KMS-11 (cell line): Measurements from ENCODE around the gene GNG3.
"Not testable (repeated sequence)": the region's sequence is repeated elsewhere in the genome, so short reads cannot be mapped to it uniquely, and the experiment has no call there.

Source experiments
- H2AFZ ChIP-seq: fragments of 200-600 bp; sonication (generic); 2 replicates; pipeline ENCODE4 v1.6.1; 2016; ENCODE audit warnings: antibody characterized with exemption, mixed run types, low read depth
- H3K27ac ChIP-seq: fragments of 200-600 bp; sonication (generic); 2 replicates; pipeline ENCODE4 v1.6.1; 2016; ENCODE audit warnings: mild to moderate bottlenecking, mixed run types
- H3K27me3 ChIP-seq: fragments of 200-600 bp; sonication (generic); 2 replicates; pipeline ENCODE4 v1.6.1; 2017; ENCODE audit warnings: mild to moderate bottlenecking, low read depth, mixed run types, moderate library complexity; ENCODE audit not compliant: insufficient read depth
- H3K36me3 ChIP-seq: fragments of 200-600 bp; sonication (generic); 2 replicates; pipeline ENCODE4 v1.6.1; 2017; ENCODE audit warnings: mild to moderate bottlenecking, mixed run types; ENCODE audit not compliant: insufficient read depth
- H3K4me1 ChIP-seq: fragments of 200-600 bp; sonication (generic); 2 replicates; pipeline ENCODE4 v1.6.1; 2016; ENCODE audit warnings: mild to moderate bottlenecking, low read depth, mixed run types; ENCODE audit not compliant: poor library complexity, severe bottlenecking
- H3K4me2 ChIP-seq: fragments of 200-600 bp; sonication (generic); 2 replicates; pipeline ENCODE4 v1.7.0; 2016; ENCODE audit warnings: mild to moderate bottlenecking, mixed run types
- H3K4me3 ChIP-seq: fragments of 200-600 bp; sonication (generic); IDR thresholded peaks from 2 replicates; pipeline ENCODE4 v1.6.1; 2017; ENCODE audit warnings: low read depth, low read length, mixed read lengths; ENCODE audit not compliant: insufficient read depth
- H3K79me2 ChIP-seq: fragments of 200-600 bp; sonication (generic); 2 replicates; pipeline ENCODE4 v1.6.1; 2016; ENCODE audit warnings: low read depth, mixed run types; ENCODE audit not compliant: insufficient read depth
- H3K9ac ChIP-seq: fragments of 200-600 bp; sonication (generic); 2 replicates; pipeline ENCODE4 v1.6.1; 2016; ENCODE audit warnings: mild to moderate bottlenecking, mixed run types
- H4K20me1 ChIP-seq: fragments of 200-600 bp; sonication (generic); 2 replicates; pipeline ENCODE4 v1.6.1; 2016; ENCODE audit warnings: mild to moderate bottlenecking, mixed run types; ENCODE audit not compliant: insufficient read depth
- TF ChIP-seq, protein P1 (sequence below): fragments of 200-600 bp; sonication (generic); conservative IDR thresholded peaks from 2 replicates; pipeline ENCODE4 v1.6.1; 2017; ENCODE audit warnings: low read depth, mild to moderate bottlenecking, antibody characterized with exemption, low read length, moderate library complexity, mixed read lengths

GNG3 gene

DNA sequence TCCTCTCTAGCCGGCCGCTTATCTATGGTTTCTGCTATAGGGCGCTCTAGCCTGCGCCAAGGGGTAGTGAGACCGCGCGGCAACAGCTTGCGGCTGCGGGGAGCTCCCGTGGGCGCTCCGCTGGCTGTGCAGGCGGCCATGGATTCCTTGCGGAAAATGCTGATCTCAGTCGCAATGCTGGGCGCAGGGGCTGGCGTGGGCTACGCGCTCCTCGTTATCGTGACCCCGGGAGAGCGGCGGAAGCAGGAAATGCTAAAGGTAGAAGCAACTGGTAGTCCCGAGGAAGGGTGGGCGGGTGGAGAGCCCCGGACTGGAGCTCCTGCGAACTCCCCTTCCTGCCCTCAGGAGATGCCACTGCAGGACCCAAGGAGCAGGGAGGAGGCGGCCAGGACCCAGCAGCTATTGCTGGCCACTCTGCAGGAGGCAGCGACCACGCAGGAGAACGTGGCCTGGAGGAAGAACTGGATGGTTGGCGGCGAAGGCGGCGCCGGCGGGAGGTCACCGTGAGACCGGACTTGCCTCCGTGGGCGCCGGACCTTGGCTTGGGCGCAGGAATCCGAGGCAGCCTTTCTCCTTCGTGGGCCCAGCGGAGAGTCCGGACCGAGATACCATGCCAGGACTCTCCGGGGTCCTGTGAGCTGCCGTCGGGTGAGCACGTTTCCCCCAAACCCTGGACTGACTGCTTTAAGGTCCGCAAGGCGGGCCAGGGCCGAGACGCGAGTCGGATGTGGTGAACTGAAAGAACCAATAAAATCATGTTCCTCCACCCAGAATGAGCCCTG, 35.7 kb upstream of the GNG3 start, which contains the start of the genes LBHD1 and UQCC3:
Gene LBHD1 (minus strand): TSS at position 660 of the 782 bp plus-strand sequence. CDS start 2,236 bp downstream, outside the sequence.
Gene UQCC3 (plus strand): TSS at position 66 of the 782 bp plus-strand sequence. CDS start 73 bp downstream, at position 139.
- Histone ChIP-seq H3K4me3 (no peak within 1 kb of the TSS), H3K9ac (peak within 1 kb of the TSS; percentile 62), H3K4me2 (peak within 1 kb of the TSS; percentile 80), H3K27ac (peak within 1 kb of the TSS; percentile 61), H3K4me1 (peaks cover 10% of the 10 kb centered on the region), H3K27me3 (no peaks in the 10 kb centered on the region), H3K79me2 (peaks cover 10% of the 10 kb centered on the region; the same call in 1 of the 2 replicates), H3K36me3 (no peaks in the 10 kb centered on the region), H2AFZ (peak within 1 kb of the TSS; percentile 56), H4K20me1 (no peaks in the 10 kb centered on the region)
- TF ChIP-seq, protein P1, sequence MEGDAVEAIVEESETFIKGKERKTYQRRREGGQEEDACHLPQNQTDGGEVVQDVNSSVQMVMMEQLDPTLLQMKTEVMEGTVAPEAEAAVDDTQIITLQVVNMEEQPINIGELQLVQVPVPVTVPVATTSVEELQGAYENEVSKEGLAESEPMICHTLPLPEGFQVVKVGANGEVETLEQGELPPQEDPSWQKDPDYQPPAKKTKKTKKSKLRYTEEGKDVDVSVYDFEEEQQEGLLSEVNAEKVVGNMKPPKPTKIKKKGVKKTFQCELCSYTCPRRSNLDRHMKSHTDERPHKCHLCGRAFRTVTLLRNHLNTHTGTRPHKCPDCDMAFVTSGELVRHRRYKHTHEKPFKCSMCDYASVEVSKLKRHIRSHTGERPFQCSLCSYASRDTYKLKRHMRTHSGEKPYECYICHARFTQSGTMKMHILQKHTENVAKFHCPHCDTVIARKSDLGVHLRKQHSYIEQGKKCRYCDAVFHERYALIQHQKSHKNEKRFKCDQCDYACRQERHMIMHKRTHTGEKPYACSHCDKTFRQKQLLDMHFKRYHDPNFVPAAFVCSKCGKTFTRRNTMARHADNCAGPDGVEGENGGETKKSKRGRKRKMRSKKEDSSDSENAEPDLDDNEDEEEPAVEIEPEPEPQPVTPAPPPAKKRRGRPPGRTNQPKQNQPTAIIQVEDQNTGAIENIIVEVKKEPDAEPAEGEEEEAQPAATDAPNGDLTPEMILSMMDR, result no peak

DNA sequence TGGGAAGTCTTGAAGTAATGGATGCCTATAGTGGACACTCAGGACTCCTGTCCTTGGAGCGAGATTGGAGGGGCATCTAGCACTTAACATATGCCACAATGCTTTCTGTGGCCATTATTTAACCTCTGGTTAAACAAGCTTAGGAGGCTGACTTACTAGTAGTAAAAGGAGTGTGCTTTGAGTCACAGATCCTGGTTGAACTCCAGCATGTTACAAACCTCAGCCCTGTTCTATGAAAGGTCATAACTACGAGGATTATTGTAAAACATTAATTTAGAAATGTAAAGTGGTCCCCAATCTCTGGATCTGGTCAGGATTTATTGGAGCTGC, 34.3 kb upstream of the GNG3 start:
- Histone ChIP-seq H3K4me1 (peaks cover 23% of the 10 kb centered on the region), H3K9ac (no peak overlapping the region), H3K79me2 (peaks cover 18% of the 10 kb centered on the region), H3K27me3 (no peaks in the 10 kb centered on the region), H3K27ac (no peak overlapping the region), H4K20me1 (no peaks in the 10 kb centered on the region), H3K4me2 (no peak overlapping the region; the same call in 1 of the 2 replicates), H3K4me3 (no peak overlapping the region), H3K36me3 (no peaks in the 10 kb centered on the region), H2AFZ (no peak overlapping the region)
- TF ChIP-seq, protein P1, result no peak

DNA sequence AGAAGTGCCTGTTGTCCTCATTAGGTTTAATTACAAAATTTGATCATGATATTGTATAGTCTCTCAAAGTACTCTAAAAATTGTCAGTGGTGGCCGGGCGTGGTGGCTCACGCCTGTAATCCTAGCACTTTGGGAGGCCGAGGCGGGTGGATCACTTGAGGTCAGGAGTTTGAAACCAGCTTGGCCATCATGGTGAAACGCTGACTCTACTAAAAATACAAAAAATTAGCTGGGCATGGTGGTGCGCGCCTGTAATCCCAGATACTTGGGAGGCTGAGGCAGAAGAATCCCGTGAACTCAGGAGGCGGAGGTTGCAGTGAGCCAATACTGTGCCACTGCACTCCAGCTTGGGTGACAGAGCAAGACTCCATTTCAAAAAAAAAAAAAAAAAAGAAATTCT, 32.1 kb upstream of the GNG3 start:
- not testable (repeated sequence) for H3K4me2 ChIP-seq, H3K9ac ChIP-seq, H3K27ac ChIP-seq, H2AFZ ChIP-seq, H3K27me3 ChIP-seq, H3K36me3 ChIP-seq, H4K20me1 ChIP-seq, H3K4me3 ChIP-seq
- peaks cover 25% of the 10 kb centered on the region for H3K4me1 ChIP-seq
- peaks cover 25% of the 10 kb centered on the region for H3K79me2 ChIP-seq

DNA sequence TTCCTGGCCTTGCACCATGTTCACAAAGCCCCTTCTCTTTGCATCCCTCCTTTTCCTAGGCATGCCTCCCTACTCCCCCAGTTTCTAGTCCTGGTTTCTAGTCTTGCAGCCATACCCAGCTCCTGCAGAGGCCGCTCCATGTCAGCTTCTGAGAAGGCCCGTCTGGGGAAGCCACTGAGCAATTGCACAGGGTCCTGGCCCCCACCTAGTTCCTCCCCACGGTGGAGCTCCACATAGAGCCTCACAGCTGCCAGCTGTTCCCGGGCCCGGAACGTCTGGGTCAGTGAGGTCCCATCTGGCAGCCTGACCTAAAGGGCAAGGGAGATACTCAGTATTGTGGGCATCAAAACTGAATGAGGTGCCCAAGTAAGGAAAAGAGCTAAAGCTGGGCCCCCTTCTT, 30.8 kb upstream of the GNG3 start:
- Histone ChIP-seq H3K27ac (no peak overlapping the region), H3K4me2 (no peak overlapping the region), H3K9ac (no peak overlapping the region), H3K4me3 (no peak overlapping the region), H2AFZ (no peak overlapping the region), H3K27me3 (no peaks in the 10 kb centered on the region), H3K36me3 (no peaks in the 10 kb centered on the region), H3K4me1 (peaks cover 26% of the 10 kb centered on the region), H3K79me2 (peaks cover 21% of the 10 kb centered on the region), H4K20me1 (no peaks in the 10 kb centered on the region)
- TF ChIP-seq, protein P1, result no peak

DNA sequence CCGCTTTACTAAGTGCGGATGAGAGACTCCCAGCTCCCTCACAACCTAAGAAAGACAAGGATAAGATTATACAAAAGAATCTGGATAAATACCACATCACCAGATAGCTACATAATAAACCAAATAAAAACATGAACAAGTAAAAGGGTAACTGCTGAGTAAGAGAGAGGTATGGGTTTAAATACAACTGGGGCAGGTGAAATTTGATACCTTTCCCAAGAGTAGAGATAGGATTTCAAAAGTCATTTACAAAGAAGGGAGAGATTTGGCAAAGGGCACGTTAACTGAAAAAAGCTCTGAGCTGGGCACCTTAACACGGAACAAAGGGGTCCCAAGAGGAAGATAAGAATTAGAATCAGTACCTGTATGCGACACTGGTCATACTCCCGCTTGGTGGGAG, 30.3 kb upstream of the GNG3 start:
- Histone ChIP-seq H3K4me2 (no peak overlapping the region), H4K20me1 (no peaks in the 10 kb centered on the region), H3K4me1 (peaks cover 26% of the 10 kb centered on the region), H3K79me2 (peaks cover 20% of the 10 kb centered on the region), H3K9ac (no peak overlapping the region), H2AFZ (no peak overlapping the region), H3K27ac (no peak overlapping the region), H3K36me3 (no peaks in the 10 kb centered on the region), H3K27me3 (no peaks in the 10 kb centered on the region), H3K4me3 (no peak overlapping the region)
- TF ChIP-seq, protein P1, result no peak
